WI38 (cell line): ENCODE measurements around the gene AP4S1.
"Not testable (repeated sequence)": the region's sequence is repeated elsewhere in the genome, so short reads cannot be mapped to it uniquely, and the experiment has no call there.

Experiments
- H3K4me3 ChIP-seq: 2 replicates; pipeline ENCODE4 v1.5.1; 2011; ENCODE audit warnings: low read depth, mild to moderate bottlenecking, control low read depth, low read length
- TF ChIP-seq, protein P1 (sequence below): IDR thresholded peaks from 2 replicates; pipeline ENCODE4 v1.5.1; 2012; ENCODE audit warnings: low read depth, mild to moderate bottlenecking, control low read depth, low read length

The AP4S1 gene

DNA sequence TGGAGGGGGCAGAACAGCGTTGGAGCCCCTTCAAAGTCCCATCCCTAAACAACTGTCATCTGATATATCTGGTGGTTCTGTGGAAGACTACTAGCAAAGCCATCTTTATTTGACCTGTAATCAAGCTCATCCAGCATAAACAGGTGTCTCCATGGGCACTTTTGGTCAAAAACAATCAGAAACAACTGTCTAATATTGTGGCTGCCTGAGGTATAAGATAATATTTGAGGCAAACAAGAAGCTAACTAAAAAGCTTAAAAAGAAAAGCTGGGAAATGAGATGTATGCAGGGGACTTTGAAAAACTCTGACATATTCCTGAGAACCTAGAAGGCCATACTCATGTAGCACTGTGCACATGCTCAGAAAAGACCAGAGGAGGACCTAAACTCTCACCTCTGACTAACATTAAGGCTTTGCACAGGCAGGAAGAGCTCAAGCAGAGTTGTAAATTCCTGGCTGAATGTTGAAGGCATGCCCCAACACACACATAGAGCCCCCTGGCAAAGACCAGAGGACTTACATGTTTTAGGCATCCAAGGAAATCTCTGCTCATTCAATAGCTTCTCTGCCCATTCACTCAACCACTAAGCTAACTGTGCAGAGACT, 27.2 kb upstream of the AP4S1 start:
- TF ChIP-seq, protein P1, sequence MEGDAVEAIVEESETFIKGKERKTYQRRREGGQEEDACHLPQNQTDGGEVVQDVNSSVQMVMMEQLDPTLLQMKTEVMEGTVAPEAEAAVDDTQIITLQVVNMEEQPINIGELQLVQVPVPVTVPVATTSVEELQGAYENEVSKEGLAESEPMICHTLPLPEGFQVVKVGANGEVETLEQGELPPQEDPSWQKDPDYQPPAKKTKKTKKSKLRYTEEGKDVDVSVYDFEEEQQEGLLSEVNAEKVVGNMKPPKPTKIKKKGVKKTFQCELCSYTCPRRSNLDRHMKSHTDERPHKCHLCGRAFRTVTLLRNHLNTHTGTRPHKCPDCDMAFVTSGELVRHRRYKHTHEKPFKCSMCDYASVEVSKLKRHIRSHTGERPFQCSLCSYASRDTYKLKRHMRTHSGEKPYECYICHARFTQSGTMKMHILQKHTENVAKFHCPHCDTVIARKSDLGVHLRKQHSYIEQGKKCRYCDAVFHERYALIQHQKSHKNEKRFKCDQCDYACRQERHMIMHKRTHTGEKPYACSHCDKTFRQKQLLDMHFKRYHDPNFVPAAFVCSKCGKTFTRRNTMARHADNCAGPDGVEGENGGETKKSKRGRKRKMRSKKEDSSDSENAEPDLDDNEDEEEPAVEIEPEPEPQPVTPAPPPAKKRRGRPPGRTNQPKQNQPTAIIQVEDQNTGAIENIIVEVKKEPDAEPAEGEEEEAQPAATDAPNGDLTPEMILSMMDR, result no peak
- H3K4me3 ChIP-seq, result no peak overlapping the region

DNA sequence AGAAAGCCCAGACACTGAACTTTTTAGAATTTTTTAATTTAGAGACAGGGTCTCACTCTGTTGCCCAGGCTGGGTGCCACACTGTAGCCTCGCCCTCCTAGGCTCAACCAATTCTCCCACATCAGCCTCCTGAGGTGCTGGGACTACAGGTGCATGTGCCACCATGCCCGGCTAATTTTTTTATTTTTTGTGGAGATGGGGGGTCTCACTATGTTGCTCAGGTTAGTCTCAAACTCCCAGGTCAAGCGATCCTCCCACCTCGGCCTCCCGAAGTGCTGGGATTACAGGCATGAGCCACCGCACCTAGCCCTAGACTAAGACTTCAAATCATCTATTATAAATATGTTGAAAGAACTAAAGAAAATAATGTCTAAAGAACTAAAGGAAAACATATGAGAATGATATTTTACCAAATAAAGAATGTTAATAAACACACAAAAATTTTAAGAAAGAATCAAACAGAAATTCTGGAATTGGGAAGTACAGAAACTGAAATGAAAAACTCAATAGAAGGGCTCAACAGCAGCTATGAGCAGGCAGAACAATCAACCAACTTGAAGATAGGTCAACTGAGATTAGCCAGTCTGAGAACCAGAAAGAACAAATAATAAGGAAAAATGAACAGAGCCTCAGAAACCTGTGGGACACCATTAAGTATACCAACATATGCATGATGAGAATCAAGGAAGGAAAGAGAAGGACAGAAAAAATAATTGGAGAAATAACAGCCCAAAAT, 26.2 kb upstream of the AP4S1 start:
- H3K4me3 ChIP-seq, result no peak overlapping the region
- TF ChIP-seq, protein P1, result no peak

DNA sequence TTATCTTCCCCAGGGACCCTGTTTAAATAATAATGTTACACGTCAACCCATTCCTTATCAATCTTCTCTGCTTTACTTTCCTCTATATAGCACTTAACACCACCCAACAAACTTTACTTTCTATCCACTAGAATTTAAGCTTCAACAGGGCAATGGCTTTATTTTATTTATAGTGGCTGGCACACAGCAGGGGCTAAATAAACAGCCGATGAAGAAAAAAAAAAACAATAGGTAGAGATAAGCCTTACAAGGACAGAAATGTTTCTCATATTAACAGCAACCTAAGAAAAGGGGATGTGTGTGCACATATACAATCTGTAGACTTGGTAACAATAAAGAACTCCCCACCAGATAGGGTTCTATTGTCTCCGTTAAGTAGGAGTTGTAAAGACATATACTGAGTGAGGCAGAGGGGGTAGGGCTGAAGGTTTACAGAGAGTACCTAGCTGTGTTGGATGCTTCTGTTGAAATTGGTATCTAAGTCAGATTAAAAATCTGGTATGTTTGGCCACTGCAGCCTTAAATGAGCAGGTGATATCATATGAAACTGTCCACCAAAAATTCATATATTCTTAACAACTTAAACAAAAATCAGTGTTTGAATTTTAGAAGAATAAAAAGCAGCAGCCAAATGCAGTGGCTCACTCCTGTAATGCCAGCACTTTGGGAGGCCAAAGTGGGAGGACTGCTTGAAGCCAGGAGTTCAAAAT, 24.7 kb upstream of the AP4S1 start:
- no peak overlapping the region for H3K4me3 ChIP-seq
- TF ChIP-seq, protein P1, result no peak

DNA sequence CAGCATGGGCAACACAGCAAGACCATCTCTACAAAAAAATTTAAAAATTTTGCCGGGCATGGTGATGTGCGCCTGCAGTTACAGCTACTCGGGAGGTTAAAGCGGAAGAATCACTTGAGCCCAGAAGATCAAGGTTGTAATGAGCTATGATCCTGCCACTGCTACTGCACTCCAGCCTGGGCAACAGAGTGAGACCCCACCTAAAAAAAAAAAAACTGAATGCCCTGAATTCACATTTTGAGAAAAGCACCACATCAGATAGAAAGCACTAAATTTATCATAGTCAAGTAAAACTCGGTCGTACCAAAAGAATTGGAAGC, 24.1 kb upstream of the AP4S1 start:
- TF ChIP-seq, protein P1, result no peak
- H3K4me3 ChIP-seq, result no peak overlapping the region

DNA sequence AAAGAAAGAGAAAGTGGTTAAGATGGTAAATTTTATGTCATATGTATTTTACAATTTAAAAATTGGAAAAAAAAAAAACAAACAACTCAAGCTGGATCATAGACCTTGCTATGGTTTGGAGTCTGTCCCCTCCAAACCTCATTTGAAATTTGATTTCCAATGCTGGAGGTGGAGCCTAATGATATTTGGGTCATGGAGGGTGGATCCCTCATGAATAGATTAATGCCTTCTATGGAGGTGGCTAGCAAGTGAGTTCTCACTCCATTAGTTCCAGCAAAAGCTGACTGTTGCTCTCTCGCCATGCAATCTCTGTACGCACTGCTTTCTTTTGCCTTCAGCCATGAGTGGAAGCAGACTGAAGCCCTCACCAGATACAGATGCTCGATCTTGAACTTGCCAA, 22.2 kb upstream of the AP4S1 start:
- H3K4me3 ChIP-seq, result no peak overlapping the region
- TF ChIP-seq, protein P1, result no peak

DNA sequence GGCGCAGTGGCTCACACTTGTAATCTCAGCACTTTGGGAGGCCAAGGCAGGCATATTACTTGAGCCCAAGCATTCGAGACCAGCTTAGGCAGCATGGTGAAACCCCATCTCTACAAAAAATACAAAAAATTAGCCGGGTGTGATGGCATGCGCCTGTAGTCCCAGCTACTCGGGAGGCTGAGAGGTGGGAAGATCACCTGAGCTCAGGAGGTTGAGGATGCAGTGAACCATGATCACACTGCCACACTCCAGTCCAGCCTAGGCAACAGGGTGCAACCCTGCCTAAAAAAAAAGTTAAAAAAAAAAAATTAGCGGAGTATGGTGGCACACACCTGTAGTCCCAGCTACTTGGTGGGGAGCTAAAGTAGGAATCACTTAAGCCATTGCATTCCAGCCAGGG, 21.4 kb upstream of the AP4S1 start:
- not testable (repeated sequence) for H3K4me3 ChIP-seq

DNA sequence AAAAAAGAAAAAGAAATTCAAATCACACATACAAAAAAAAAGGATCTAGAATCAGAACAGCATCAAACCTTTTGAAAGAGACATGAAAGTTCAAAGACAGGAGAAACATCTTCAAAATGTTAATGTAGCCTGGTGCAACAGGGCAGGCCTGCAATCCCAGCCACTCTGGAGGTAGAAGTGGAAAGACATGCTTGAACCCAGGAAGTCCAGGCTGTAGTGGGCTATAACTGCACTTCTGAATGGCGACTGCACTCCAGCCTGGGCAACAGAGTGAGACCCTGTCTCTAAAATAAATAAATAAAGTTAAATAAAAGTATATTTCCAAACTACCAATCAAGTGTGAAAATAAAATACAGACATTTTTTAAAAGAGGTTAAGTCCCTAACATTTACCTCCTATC, 18.7 kb upstream of the AP4S1 start:
- H3K4me3 ChIP-seq, result no peak overlapping the region
- TF ChIP-seq, protein P1, result no peak
